ENCODE results near the gene NAT16.

DNA sequence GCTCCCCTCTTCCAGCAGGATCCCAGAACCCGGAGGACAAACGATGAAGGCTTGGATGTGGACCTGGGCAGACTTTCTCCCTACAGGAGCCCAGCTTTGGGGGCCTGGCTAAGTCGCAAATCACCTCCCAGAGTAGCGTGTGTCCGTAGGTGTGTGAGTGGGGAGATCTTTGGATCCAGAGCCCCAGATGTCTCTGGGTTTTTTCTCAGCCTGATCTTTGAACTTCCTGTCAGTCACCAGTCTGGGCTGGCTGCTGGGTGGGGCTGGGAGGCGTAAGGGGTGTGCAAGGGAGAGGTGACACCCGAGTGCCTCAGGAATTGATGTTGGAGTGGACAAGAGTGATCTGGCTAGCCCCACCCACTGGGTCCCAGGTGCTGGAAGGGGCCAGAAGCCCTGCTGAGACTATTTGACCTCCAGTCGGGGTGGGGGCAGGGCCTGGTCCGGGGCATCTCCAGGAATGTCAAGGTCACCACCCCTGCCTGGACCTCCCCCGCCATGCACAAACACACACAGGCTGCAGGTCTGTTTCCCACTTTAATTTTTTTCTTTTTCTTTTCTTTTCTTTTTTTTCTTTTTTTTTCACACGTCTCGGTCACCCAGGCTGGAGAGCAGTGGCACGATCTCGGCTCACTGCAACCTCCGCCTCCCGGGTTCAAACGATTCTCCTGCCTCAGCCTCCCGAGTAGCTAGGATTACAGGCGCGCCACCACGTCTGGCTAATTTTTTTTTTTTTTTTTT is 20.9 kb upstream of the NAT16 start, which contains the start of gene MOGAT3:
- TF ChIP-seq, protein P1, sequence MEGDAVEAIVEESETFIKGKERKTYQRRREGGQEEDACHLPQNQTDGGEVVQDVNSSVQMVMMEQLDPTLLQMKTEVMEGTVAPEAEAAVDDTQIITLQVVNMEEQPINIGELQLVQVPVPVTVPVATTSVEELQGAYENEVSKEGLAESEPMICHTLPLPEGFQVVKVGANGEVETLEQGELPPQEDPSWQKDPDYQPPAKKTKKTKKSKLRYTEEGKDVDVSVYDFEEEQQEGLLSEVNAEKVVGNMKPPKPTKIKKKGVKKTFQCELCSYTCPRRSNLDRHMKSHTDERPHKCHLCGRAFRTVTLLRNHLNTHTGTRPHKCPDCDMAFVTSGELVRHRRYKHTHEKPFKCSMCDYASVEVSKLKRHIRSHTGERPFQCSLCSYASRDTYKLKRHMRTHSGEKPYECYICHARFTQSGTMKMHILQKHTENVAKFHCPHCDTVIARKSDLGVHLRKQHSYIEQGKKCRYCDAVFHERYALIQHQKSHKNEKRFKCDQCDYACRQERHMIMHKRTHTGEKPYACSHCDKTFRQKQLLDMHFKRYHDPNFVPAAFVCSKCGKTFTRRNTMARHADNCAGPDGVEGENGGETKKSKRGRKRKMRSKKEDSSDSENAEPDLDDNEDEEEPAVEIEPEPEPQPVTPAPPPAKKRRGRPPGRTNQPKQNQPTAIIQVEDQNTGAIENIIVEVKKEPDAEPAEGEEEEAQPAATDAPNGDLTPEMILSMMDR (IDR thresholded peaks at IDR 0.05; ENCODE audit: low read depth, low read length) = no peak
- no peak for TF ChIP-seq EZH2phosphoT487 (IDR thresholded peaks at IDR 0.05; ENCODE audit: low read depth)

Measured in OCI-LY3 (cell line).